ENCODE measurements around the gene RNF213. TPM values are rescaled to one million over a fixed set of nuclear protein-coding genes. Genes with fewer than 3 reads are reported as not detected.
"Not testable (repeated sequence)": the region's sequence is repeated elsewhere in the genome, so short reads cannot be mapped to it uniquely, and the experiment has no call there.

The RNF213 gene
- polyA plus RNA-seq, 4 donors = 35.4 to 71.4 (median 53.0) TPM

GRCh38 chr17:80274331-80274730 is 13.7 kb downstream of the RNF213 start:
- FAIRE-seq (no peak), DNase-seq (no peak)
- no peak overlapping the region for H3K4me3 ChIP-seq (ENCODE audit: low read depth in 1 of 3, low read length in 3 of 3)
- H3K9me3 ChIP-seq (ENCODE audit: control insufficient read depth in 2 of 2, insufficient read depth in 1 of 2, low read depth in 1 of 2, low read length in 1 of 2) = no peaks in the 10 kb centered on the region
- WGBS, 3 donors = 84 to 93% (median 87%) methylated on average over 9 of the region's 9 CpGs
- no peaks in the 10 kb centered on the region for H3K4me1 ChIP-seq (ENCODE audit: control insufficient read depth in 3 of 3, insufficient read depth in 2 of 3, low read depth in 1 of 3, low read length in 2 of 3)
- H3K36me3 ChIP-seq (ENCODE audit: control insufficient read depth in 3 of 3, insufficient read depth in 2 of 3, low read depth in 1 of 3, low read length in 3 of 3) = peaks cover 3 to 63% (median 12%) of the 10 kb centered on the region in 3 donors
- no peaks in the 10 kb centered on the region for H3K27me3 ChIP-seq (ENCODE audit: control insufficient read depth in 3 of 3, insufficient read depth in 3 of 3, low read length in 3 of 3)
- no peak overlapping the region for H3K27ac ChIP-seq (ENCODE audit: low read depth in 1 of 3, low read length in 2 of 3)

GRCh38 chr17:80274871-80275449 is 14.3 kb downstream of the RNF213 start:
- no peak for DNase-seq
- no peak overlapping the region for H3K4me3 ChIP-seq (ENCODE audit: low read depth in 1 of 3, low read length in 3 of 3)
- no peaks in the 10 kb centered on the region for H3K4me1 ChIP-seq (ENCODE audit: control insufficient read depth in 3 of 3, insufficient read depth in 2 of 3, low read depth in 1 of 3, low read length in 2 of 3)
- H3K27ac ChIP-seq (ENCODE audit: low read depth in 1 of 3, low read length in 2 of 3) = no peak overlapping the region
- no peaks in the 10 kb centered on the region for H3K27me3 ChIP-seq (ENCODE audit: control insufficient read depth in 3 of 3, insufficient read depth in 3 of 3, low read length in 3 of 3)
- WGBS, 3 donors = 90 to 99% (median 93%) methylated on average over 4 of the region's 4 CpGs
- H3K36me3 ChIP-seq (ENCODE audit: control insufficient read depth in 3 of 3, insufficient read depth in 2 of 3, low read depth in 1 of 3, low read length in 3 of 3) = peaks cover 3 to 65% (median 14%) of the 10 kb centered on the region in 3 donors
- no peak for FAIRE-seq
- H3K9me3 ChIP-seq (ENCODE audit: control insufficient read depth in 2 of 2, insufficient read depth in 1 of 2, low read depth in 1 of 2, low read length in 1 of 2) = no peaks in the 10 kb centered on the region

- not testable (repeated sequence) for H3K9me3 ChIP-seq (ENCODE audit: control insufficient read depth in 2 of 2, insufficient read depth in 1 of 2, low read depth in 1 of 2, low read length in 1 of 2); H3K4me3 ChIP-seq (ENCODE audit: low read depth in 1 of 3, low read length in 3 of 3); FAIRE-seq; H3K27ac ChIP-seq (ENCODE audit: low read depth in 1 of 3, low read length in 2 of 3); DNase-seq; H3K27me3 ChIP-seq (ENCODE audit: control insufficient read depth in 3 of 3, insufficient read depth in 3 of 3, low read length in 3 of 3); H3K4me1 ChIP-seq (ENCODE audit: control insufficient read depth in 3 of 3, insufficient read depth in 2 of 3, low read depth in 1 of 3, low read length in 2 of 3)
- 95 to 97% (median 96%) methylated on average over 8 of the region's 8 CpGs for WGBS, 3 donors
- peaks cover 3 to 66% (median 16%) of the 10 kb centered on the region in 3 donors for H3K36me3 ChIP-seq (ENCODE audit: control insufficient read depth in 3 of 3, insufficient read depth in 2 of 3, low read depth in 1 of 3, low read length in 3 of 3)
These were observed 15.2 kb downstream of the RNF213 start for GRCh38 chr17:80275857-80276256.

GRCh38 chr17:80277751-80278671 is 17.4 kb downstream of the RNF213 start:
- Histone ChIP-seq H3K27me3 (ENCODE audit: control insufficient read depth in 3 of 3, insufficient read depth in 3 of 3, low read length in 3 of 3) (no peaks in the 10 kb centered on the region), H3K36me3 (ENCODE audit: control insufficient read depth in 3 of 3, insufficient read depth in 2 of 3, low read depth in 1 of 3, low read length in 3 of 3) (peaks cover 3 to 71% (median 16%) of the 10 kb centered on the region in 3 donors), H3K4me1 (ENCODE audit: control insufficient read depth in 3 of 3, insufficient read depth in 2 of 3, low read depth in 1 of 3, low read length in 2 of 3) (no peaks in the 10 kb centered on the region), H3K4me3 (ENCODE audit: low read depth in 1 of 3, low read length in 3 of 3) (no peak overlapping the region), H3K27ac (ENCODE audit: low read depth in 1 of 3, low read length in 2 of 3) (no peak overlapping the region), H3K9me3 (ENCODE audit: control insufficient read depth in 2 of 2, insufficient read depth in 1 of 2, low read depth in 1 of 2, low read length in 1 of 2) (no peaks in the 10 kb centered on the region)
- no peak for FAIRE-seq
- 85 to 92% (median 86%) methylated on average over 34 of the region's 34 CpGs for WGBS, 3 donors
- DNase-seq = no peak

DNA sequence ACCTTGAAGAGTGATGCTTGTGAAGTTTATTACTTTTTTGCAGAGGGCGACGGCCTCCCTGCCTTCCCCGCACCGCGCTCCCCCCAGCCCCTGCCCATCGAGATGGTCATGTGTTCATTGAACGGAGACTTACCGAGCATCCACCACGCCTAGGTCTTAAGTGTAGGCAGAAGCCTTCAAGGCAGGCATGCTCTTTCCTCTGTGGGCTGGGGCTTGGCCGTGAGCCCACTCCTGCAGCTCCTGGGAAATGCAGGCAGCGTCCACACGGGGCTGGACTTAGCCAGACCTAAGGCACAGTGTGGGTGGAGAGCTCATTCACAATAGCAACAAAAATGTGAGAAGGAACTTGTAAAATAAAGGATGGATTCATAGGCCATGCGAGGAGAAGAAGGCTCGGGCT is 19.2 kb downstream of the RNF213 start:
- WGBS, 3 donors = 68 to 88% (median 79%) methylated on average over 14 of the region's 14 CpGs
- no peak overlapping the region for H3K4me3 ChIP-seq (ENCODE audit: low read depth in 1 of 3, low read length in 3 of 3)
- peaks cover 6 to 72% (median 17%) of the 10 kb centered on the region in 3 donors for H3K36me3 ChIP-seq (ENCODE audit: control insufficient read depth in 3 of 3, insufficient read depth in 2 of 3, low read depth in 1 of 3, low read length in 3 of 3)
- H3K27ac ChIP-seq (ENCODE audit: low read depth in 1 of 3, low read length in 2 of 3) = no peak overlapping the region
- H3K9me3 ChIP-seq (ENCODE audit: control insufficient read depth in 2 of 2, insufficient read depth in 1 of 2, low read depth in 1 of 2, low read length in 1 of 2) = no peaks in the 10 kb centered on the region
- DNase-seq (no peak), FAIRE-seq (no peak)
- no peaks in the 10 kb centered on the region for H3K4me1 ChIP-seq (ENCODE audit: control insufficient read depth in 3 of 3, insufficient read depth in 2 of 3, low read depth in 1 of 3, low read length in 2 of 3)
- no peaks in the 10 kb centered on the region for H3K27me3 ChIP-seq (ENCODE audit: control insufficient read depth in 3 of 3, insufficient read depth in 3 of 3, low read length in 3 of 3)

GRCh38 chr17:80281516-80281915 is 20.9 kb downstream of the RNF213 start:
- Histone ChIP-seq H3K4me3 (ENCODE audit: low read depth in 1 of 3, low read length in 3 of 3) (no peak overlapping the region), H3K27ac (ENCODE audit: low read depth in 1 of 3, low read length in 2 of 3) (no peak overlapping the region), H3K9me3 (ENCODE audit: control insufficient read depth in 2 of 2, insufficient read depth in 1 of 2, low read depth in 1 of 2, low read length in 1 of 2) (no peaks in the 10 kb centered on the region), H3K36me3 (ENCODE audit: control insufficient read depth in 3 of 3, insufficient read depth in 2 of 3, low read depth in 1 of 3, low read length in 3 of 3) (peaks cover 7 to 75% (median 19%) of the 10 kb centered on the region in 3 donors), H3K4me1 (ENCODE audit: control insufficient read depth in 3 of 3, insufficient read depth in 2 of 3, low read depth in 1 of 3, low read length in 2 of 3) (no peaks in the 10 kb centered on the region), H3K27me3 (ENCODE audit: control insufficient read depth in 3 of 3, insufficient read depth in 3 of 3, low read length in 3 of 3) (no peaks in the 10 kb centered on the region)
- WGBS, 3 donors = 95 to 96% (median 95%) methylated on average over 10 of the region's 10 CpGs
- FAIRE-seq (no peak), DNase-seq (no peak)

- Histone ChIP-seq H3K4me1 (ENCODE audit: control insufficient read depth in 3 of 3, insufficient read depth in 2 of 3, low read depth in 1 of 3, low read length in 2 of 3) (no peaks in the 10 kb centered on the region), H3K4me3 (ENCODE audit: low read depth in 1 of 3, low read length in 3 of 3) (no peak overlapping the region), H3K27ac (ENCODE audit: low read depth in 1 of 3, low read length in 2 of 3) (no peak overlapping the region), H3K36me3 (ENCODE audit: control insufficient read depth in 3 of 3, insufficient read depth in 2 of 3, low read depth in 1 of 3, low read length in 3 of 3) (peaks cover 8 to 82% (median 20%) of the 10 kb centered on the region in 3 donors), H3K27me3 (ENCODE audit: control insufficient read depth in 3 of 3, insufficient read depth in 3 of 3, low read length in 3 of 3) (no peaks in the 10 kb centered on the region), H3K9me3 (ENCODE audit: control insufficient read depth in 2 of 2, insufficient read depth in 1 of 2, low read depth in 1 of 2, low read length in 1 of 2) (no peaks in the 10 kb centered on the region)
- 77 to 87% (median 85%) methylated on average over 19 of the region's 19 CpGs for WGBS, 3 donors
- DNase-seq (no peak), FAIRE-seq (no peak)
These were observed 22.6 kb downstream of the RNF213 start for GRCh38 chr17:80283116-80283852.

GRCh38 chr17:80284631-80285030 is 24.0 kb downstream of the RNF213 start:
- H3K4me1 ChIP-seq (ENCODE audit: control insufficient read depth in 3 of 3, insufficient read depth in 2 of 3, low read depth in 1 of 3, low read length in 2 of 3) = no peaks in the 10 kb centered on the region
- H3K27ac ChIP-seq (ENCODE audit: low read depth in 1 of 3, low read length in 2 of 3) = no peak overlapping the region
- H3K27me3 ChIP-seq (ENCODE audit: control insufficient read depth in 3 of 3, insufficient read depth in 3 of 3, low read length in 3 of 3) = no peaks in the 10 kb centered on the region
- H3K9me3 ChIP-seq (ENCODE audit: control insufficient read depth in 2 of 2, insufficient read depth in 1 of 2, low read depth in 1 of 2, low read length in 1 of 2) = no peaks in the 10 kb centered on the region
- peaks cover 9 to 85% (median 19%) of the 10 kb centered on the region in 3 donors for H3K36me3 ChIP-seq (ENCODE audit: control insufficient read depth in 3 of 3, insufficient read depth in 2 of 3, low read depth in 1 of 3, low read length in 3 of 3)
- FAIRE-seq (no peak), DNase-seq (no peak)
- 90 to 95% (median 94%) methylated on average over 11 of the region's 11 CpGs for WGBS, 3 donors
- no peak overlapping the region for H3K4me3 ChIP-seq (ENCODE audit: low read depth in 1 of 3, low read length in 3 of 3)
